Measurements from ENCODE around the gene PTEN. TPM values are rescaled to one million over a fixed set of nuclear protein-coding genes. Genes with fewer than 3 reads are reported as not detected.

Gene PTEN
- polyA plus RNA-seq, 1 donor from 2014 or later = 40.4 TPM

DNA sequence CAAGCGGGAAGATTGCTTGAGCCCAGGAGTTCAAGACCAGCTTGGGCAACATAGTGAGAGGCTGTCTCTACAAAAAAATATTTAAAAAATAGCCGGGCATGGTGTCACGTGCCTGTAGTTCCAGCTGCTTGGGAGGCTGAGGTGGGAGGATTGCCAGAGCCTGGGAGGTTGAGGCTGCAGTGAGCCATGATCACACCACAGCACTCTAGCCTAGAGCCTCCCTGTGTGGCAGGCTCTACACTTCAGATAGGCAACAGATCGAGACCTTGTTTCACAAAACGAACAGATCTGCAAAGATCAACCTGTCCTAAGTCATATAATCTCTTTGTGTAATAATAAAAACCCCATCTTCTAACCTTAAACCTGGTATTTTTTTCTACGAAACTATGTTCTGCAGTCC, 76.8 kb downstream of the PTEN start:
- H3K4me1 Mint-ChIP-seq = peaks cover 5 to 32% (median 16%) of the 10 kb centered on the region in 3 donors
- H3K27me3 Mint-ChIP-seq = no peaks in the 10 kb centered on the region
- no peaks in the 10 kb centered on the region for H3K9me3 Mint-ChIP-seq
- no peak overlapping the region for H3K4me3 Mint-ChIP-seq
- H3K36me3 Mint-ChIP-seq = peaks cover 17% of the 10 kb centered on the region
- no peak overlapping the region for H3K27ac Mint-ChIP-seq

DNA sequence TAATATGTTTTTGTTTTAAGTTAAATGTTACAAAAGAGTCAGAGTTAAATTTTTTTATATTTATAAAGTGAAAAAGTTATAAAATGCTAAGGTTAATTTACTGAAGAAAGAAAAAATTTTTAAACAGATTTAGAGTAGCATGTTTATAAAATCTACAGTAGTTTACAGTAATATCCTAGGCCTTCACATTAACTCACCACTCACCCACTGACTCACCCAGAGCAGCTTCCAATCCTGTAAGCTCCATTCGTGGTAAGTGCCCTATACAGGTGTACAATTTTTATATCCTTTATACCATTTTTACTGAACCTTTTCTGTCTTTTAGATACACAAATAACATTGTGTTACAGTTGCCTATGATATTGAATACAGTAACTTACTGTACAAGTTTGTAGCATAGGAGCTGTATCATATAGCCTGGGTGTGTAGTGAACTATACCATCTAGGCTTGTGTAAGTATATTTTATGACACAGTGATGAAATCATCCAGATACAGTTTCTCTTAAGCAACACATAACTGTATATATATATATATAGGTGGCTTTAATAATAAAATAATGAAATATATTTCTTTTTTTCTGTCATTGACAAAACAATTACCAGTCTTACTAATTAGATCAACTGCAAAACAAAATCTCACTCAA, 79.6 kb downstream of the PTEN start:
- H3K4me1 Mint-ChIP-seq = peaks cover 2 to 25% (median 6%) of the 10 kb centered on the region in 3 donors
- no peak overlapping the region for H3K27ac Mint-ChIP-seq
- no peaks in the 10 kb centered on the region for H3K9me3 Mint-ChIP-seq
- H3K27me3 Mint-ChIP-seq = no peaks in the 10 kb centered on the region
- H3K4me3 Mint-ChIP-seq = no peak overlapping the region
- H3K36me3 Mint-ChIP-seq = peaks cover 12% of the 10 kb centered on the region

DNA sequence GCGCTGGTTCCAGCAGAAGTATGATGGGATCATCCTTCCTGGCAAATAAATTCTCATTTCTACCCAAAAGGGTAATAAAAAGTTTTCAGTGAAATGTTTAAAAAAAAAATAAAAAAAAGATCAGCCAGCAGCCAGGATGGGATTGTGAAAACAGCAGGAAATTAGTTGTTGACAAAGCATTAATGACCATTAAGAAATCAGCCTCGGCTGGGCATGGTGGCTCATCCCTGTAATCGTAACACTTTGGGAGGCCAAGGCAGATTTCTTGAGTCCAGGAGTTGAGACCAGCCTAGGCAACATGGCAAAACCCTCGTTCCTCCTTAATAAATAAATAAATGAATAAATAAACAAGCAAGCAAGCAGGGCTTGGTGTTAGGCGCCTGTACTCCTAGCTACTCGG, 82.6 kb downstream of the PTEN start:
- Mint-ChIP-seq H3K4me3 (no peak overlapping the region), H3K4me1 (peaks cover 2 to 14% (median 3%) of the 10 kb centered on the region in 3 donors), H3K9me3 (no peaks in the 10 kb centered on the region), H3K27me3 (no peaks in the 10 kb centered on the region), H3K36me3 (peaks cover 10% of the 10 kb centered on the region), H3K27ac (no peak overlapping the region)

DNA sequence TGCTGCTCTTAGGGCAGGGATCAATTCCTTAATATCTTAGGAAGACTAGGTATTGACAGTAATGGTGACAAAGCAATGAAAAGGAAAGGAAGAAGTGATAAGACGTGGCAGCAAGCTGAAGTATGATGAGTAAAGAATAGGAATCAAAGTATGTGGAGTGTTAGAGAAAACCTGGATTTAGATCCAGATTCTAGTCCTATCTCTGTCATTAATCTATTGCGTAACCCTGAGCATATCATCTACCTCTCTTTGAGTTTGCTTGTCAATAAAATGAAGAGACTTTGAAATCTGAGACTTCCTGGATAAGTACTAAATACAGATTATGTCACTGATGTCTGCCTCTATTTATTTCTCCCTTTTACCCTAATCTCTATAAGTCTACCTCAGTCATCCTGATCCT, 89.2 kb downstream of the PTEN start:
- H3K4me1 Mint-ChIP-seq = peaks cover 4 to 14% (median 6%) of the 10 kb centered on the region in 3 donors
- peak overlapping the region in 1 of 3 donors; percentile 87 for H3K27ac Mint-ChIP-seq
- no peaks in the 10 kb centered on the region for H3K27me3 Mint-ChIP-seq
- H3K4me3 Mint-ChIP-seq = no peak overlapping the region
- peaks cover 12% of the 10 kb centered on the region for H3K36me3 Mint-ChIP-seq
- no peaks in the 10 kb centered on the region for H3K9me3 Mint-ChIP-seq

DNA sequence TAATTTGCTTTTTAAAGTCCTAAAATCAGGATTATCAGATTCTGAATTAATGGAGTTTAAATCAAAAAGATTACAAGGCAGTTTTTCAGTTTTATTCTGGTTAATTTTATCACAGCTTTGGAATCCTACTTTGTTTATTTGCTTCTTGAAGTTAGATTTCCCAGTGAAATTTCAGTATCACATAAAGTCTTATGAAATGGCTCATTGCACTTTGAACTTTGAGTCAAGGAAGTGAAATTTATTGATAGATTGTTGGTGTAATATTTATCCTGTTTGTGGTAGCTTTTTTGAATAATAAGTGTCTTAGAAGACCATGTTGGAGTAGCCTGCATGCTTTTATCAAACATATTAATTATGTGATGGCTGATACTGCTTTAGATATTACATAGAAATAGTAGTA, 92.6 kb downstream of the PTEN start:
- Mint-ChIP-seq H3K9me3 (no peaks in the 10 kb centered on the region), H3K27me3 (no peaks in the 10 kb centered on the region), H3K36me3 (peaks cover 14% of the 10 kb centered on the region), H3K27ac (no peak overlapping the region), H3K4me1 (peaks cover 4 to 14% (median 6%) of the 10 kb centered on the region in 3 donors), H3K4me3 (no peak overlapping the region)

DNA sequence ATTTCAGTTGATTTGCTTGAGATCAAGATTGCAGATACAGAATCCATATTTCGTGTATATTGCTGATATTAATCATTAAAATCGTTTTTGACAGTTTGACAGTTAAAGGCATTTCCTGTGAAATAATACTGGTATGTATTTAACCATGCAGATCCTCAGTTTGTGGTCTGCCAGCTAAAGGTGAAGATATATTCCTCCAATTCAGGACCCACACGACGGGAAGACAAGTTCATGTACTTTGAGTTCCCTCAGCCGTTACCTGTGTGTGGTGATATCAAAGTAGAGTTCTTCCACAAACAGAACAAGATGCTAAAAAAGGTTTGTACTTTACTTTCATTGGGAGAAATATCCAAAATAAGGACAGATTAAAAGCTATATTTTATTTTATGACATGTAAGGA, 94.3 kb downstream of the PTEN start:
- Mint-ChIP-seq H3K27ac (peak overlapping the region in 1 of 3 donors; percentile 9), H3K4me3 (no peak overlapping the region), H3K36me3 (peaks cover 13% of the 10 kb centered on the region), H3K27me3 (no peaks in the 10 kb centered on the region), H3K4me1 (peaks cover 4 to 14% (median 6%) of the 10 kb centered on the region in 3 donors), H3K9me3 (no peaks in the 10 kb centered on the region)

DNA sequence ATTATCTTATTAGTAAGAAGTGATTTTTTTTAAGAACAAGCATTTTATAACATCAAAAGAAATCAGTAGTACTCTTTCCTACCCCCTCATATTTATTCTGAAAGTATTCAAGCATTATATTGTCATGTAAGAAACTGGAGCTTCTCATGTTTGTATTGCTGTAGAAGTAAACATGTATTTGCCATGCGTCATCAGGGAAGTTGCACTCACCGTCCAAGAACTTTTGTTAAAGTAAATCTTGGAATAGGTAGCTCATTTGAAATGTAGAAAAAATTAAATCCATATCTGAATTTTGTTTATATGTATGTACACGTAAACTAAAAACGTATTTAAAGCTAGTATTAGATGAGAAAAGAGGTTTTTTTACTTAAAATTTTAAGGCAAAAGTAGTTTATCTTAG, 96.8 kb downstream of the PTEN start:
- no peak overlapping the region for H3K4me3 Mint-ChIP-seq
- peaks cover 12% of the 10 kb centered on the region for H3K36me3 Mint-ChIP-seq
- no peaks in the 10 kb centered on the region for H3K27me3 Mint-ChIP-seq
- H3K4me1 Mint-ChIP-seq = peaks cover 0 to 8% (median 2%) of the 10 kb centered on the region in 3 donors
- no peaks in the 10 kb centered on the region for H3K9me3 Mint-ChIP-seq
- no peak overlapping the region for H3K27ac Mint-ChIP-seq

DNA sequence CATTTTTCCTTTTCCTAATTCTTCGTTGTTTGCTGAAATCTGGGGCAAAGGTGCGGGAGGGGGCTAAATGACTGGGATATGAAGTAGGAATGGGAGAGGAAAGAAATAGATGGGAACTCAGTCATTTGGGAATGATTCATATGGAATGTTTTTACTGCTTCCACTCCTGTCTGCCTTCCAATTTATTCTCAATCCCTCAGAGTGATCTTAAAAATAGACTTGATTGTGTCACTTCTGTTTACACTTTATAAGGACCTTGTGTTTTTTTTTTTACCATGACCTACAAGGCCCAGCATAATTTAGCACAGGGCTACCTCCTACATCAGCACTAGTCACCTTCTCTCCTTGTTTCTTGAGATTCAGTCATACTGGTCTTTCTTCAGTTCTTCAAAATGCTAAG, 97.9 kb downstream of the PTEN start:
- Mint-ChIP-seq H3K27ac (no peak overlapping the region), H3K27me3 (no peaks in the 10 kb centered on the region), H3K4me1 (peaks cover 0 to 3% (median 2%) of the 10 kb centered on the region in 3 donors), H3K36me3 (peaks cover 10% of the 10 kb centered on the region), H3K4me3 (no peak overlapping the region), H3K9me3 (no peaks in the 10 kb centered on the region)

DNA sequence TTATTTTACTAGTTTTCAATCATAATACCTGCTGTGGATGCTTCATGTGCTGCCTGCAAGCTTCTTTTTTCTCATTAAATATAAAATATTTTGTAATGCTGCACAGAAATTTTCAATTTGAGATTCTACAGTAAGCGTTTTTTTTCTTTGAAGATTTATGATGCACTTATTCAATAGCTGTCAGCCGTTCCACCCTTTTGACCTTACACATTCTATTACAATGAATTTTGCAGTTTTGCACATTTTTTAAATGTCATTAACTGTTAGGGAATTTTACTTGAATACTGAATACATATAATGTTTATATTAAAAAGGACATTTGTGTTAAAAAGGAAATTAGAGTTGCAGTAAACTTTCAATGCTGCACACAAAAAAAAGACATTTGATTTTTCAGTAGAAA, 103.0 kb downstream of the PTEN start:
- peaks cover 5% of the 10 kb centered on the region for H3K36me3 Mint-ChIP-seq

DNA sequence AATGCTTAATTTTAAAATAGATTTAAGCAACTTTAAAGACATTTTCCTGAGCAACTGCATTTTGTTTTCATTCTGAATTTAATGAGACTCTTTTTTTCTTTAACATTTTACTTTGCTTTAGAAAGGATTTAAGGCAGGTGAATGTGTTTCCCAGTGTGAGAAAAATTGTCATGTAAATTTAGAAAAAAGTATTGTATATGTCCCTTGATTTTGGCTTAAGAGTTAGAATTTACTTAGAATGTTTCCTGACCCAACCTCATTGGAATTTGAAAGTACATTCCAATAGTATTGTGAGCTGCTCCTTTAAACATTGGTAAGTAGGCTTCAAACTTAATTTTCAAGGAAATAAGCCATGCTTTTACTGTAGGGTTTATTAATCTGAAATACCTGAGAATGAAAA, 110.2 kb downstream of the PTEN start:
- H3K36me3 Mint-ChIP-seq = peaks cover 2% of the 10 kb centered on the region
- no peak overlapping the region for H3K27ac Mint-ChIP-seq
- H3K4me3 Mint-ChIP-seq = no peak overlapping the region
- H3K4me1 Mint-ChIP-seq = peaks cover 8 to 11% (median 10%) of the 10 kb centered on the region in 3 donors
- no peaks in the 10 kb centered on the region for H3K27me3 Mint-ChIP-seq
- H3K9me3 Mint-ChIP-seq = no peaks in the 10 kb centered on the region

More for the DNA sequence above, 103.0 kb downstream of the PTEN start:
- H3K27ac Mint-ChIP-seq = no peak overlapping the region
- H3K27me3 Mint-ChIP-seq = no peaks in the 10 kb centered on the region
- H3K9me3 Mint-ChIP-seq = no peaks in the 10 kb centered on the region
- peaks cover 3 to 6% (median 5%) of the 10 kb centered on the region in 3 donors for H3K4me1 Mint-ChIP-seq
- H3K4me3 Mint-ChIP-seq = no peak overlapping the region

DNA sequence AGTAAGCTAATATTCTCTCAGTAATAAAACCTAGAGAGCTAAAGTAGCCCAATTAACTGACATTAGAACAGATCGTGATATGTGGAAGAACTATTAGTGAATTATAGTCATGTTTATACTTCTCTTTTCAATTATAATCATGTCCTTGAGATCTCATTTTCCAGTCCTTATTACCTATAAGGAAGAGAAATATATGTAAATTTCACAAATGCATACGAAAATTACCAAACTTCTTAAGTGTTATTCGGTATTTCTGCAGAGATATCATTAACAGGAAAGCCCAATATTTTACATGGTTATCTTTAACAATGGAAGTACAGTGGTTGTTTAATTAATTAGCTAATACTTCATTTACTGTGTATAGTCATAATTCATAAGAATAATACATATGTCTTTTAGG, 110.7 kb downstream of the PTEN start:
- H3K4me3 Mint-ChIP-seq = no peak overlapping the region
- H3K27me3 Mint-ChIP-seq = no peaks in the 10 kb centered on the region
- H3K27ac Mint-ChIP-seq = no peak overlapping the region
- H3K36me3 Mint-ChIP-seq = peaks cover 2% of the 10 kb centered on the region
- peaks cover 8 to 11% (median 10%) of the 10 kb centered on the region in 3 donors for H3K4me1 Mint-ChIP-seq
- H3K9me3 Mint-ChIP-seq = no peaks in the 10 kb centered on the region

DNA sequence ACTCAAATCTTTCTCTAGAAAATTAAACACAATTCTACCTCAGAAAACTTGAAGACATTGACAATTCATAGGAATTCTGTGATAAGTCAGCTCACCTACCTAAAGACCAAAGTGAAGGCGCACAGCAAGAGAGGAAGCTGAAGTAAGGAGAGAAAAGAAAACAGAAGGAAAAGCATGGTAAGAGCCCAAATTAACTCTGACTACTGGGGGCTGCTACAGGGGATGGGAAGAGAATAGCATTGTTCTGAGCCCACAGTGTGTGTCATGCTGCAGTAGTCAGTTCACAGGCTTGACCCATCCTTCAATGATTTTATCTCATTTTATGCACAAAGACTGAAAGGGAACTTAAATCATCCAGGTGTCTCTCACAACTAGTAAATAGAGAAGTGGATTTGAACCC, 111.3 kb downstream of the PTEN start:
- Mint-ChIP-seq H3K4me3 (no peak overlapping the region), H3K36me3 (peaks cover 2% of the 10 kb centered on the region), H3K27me3 (no peaks in the 10 kb centered on the region), H3K9me3 (no peaks in the 10 kb centered on the region), H3K27ac (no peak overlapping the region), H3K4me1 (peaks cover 8 to 12% (median 11%) of the 10 kb centered on the region in 3 donors)

DNA sequence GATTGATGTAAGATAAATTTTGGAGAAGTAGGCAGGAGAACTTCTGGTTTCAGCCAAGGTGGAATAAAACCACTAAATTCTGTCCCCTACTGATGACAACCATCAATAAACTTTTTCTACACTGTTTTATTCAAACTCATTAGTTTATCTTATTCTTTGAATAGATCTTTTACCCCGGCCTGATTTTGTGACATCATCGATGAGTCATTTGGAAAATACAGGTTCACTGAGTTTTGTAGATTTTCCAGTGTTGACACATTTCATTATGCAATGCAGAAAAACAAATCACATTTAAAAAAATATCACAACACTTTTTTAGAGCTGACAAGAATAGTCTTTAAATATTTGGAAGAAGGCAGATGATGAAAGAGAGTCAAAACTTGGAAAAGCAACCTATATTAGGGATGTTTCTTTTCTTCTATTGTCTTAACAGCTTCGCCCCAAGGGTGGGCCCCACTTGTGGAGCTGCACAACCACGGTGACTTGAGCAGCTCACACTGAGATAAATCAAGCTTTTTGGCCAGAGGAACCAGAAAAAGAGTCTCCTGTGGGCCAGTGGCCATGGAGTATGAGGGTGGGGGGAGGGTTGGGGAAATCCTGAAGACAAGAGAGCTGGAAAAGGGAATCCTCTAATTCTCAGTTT, 112.8 kb downstream of the PTEN start:
- H3K4me1 Mint-ChIP-seq = peaks cover 6 to 11% (median 8%) of the 10 kb centered on the region in 3 donors
- H3K36me3 Mint-ChIP-seq = peaks cover 2% of the 10 kb centered on the region
- H3K4me3 Mint-ChIP-seq = no peak overlapping the region
- no peak overlapping the region for H3K27ac Mint-ChIP-seq
- H3K27me3 Mint-ChIP-seq = no peaks in the 10 kb centered on the region
- H3K9me3 Mint-ChIP-seq = no peaks in the 10 kb centered on the region

DNA sequence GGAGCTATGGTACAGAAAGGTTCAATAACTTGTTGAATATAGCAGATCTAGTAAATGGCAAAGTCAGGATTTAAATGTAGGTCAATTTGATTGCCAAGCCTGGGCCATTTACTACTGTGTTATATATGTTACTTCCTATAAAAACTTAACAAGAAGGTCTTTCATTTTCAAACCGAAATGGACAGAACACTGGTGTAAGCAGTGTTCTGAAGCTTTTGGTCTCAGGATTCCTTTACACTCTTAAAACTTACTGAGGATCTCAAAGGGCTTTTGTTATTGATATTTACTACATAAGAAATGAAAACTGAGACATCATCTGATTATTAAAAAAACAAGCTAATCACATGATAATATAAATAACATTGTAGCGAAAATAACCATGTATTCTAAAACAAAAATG, 114.7 kb downstream of the PTEN start:
- Mint-ChIP-seq H3K27ac (no peak overlapping the region), H3K36me3 (peaks cover 2% of the 10 kb centered on the region), H3K27me3 (no peaks in the 10 kb centered on the region), H3K4me1 (peaks cover 4 to 11% (median 5%) of the 10 kb centered on the region in 3 donors), H3K9me3 (no peaks in the 10 kb centered on the region), H3K4me3 (no peak overlapping the region)

DNA sequence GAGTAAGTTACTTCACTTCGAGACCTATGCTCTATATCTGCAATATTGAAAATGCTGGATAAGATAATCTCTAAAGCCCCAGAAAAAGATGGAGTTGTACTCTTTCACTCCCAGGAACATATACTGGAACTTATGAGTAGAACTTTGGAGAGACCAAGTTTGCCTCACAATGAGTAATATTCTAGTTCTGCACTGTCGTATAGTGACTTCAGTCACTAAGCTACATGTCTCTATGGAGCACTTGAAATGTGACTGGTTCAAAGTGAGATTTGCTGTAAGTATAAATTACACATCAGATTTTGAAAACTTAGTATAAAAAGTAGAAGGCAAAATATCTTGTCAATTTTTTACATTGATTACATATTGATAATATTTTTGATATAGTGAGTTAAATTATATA, 116.4 kb downstream of the PTEN start:
- H3K9me3 Mint-ChIP-seq = no peaks in the 10 kb centered on the region
- H3K36me3 Mint-ChIP-seq = peaks cover 2% of the 10 kb centered on the region
- peaks cover 2 to 9% (median 4%) of the 10 kb centered on the region in 3 donors for H3K4me1 Mint-ChIP-seq
- H3K4me3 Mint-ChIP-seq = no peak overlapping the region
- no peak overlapping the region for H3K27ac Mint-ChIP-seq
- H3K27me3 Mint-ChIP-seq = no peaks in the 10 kb centered on the region

DNA sequence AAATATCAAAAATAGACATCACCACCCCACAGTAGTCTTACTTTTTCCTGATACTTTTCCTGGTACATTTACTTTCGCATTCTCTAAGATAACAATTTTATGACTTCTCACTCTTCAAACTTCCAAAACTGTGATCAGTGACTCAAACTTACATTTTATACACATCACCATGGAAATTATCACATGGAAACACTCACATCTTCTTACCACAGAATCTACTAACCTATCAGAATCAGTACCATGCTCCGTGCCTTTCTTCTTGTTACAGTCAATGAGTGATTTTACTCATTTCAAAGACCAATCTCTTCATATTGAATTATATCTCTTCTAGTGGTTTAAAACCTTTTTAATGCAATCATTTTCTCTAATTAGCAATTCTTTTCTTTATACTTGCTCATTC, 120.3 kb downstream of the PTEN start:
- H3K27ac Mint-ChIP-seq = peak overlapping the region in 1 of 3 donors; percentile 72
- H3K4me3 Mint-ChIP-seq = no peak overlapping the region
- H3K27me3 Mint-ChIP-seq = no peaks in the 10 kb centered on the region
- no peaks in the 10 kb centered on the region for H3K36me3 Mint-ChIP-seq
- H3K4me1 Mint-ChIP-seq = peaks cover 0 to 4% (median 3%) of the 10 kb centered on the region in 3 donors
- peaks cover 0 to 4% (median 0%) of the 10 kb centered on the region in 3 donors for H3K9me3 Mint-ChIP-seq
